Breast epithelium (tissue), 3 donors: ENCODE results near the gene COPS2.

Experiments used
- POLR2A ChIP-seq: fragments of 450-650 bp; IDR thresholded peaks from one replicate; pipeline ENCODE4 v1.6.1; 2016; ENCODE audit warnings: antibody characterized with exemption, mild to moderate bottlenecking, moderate library complexity
- POLR2AphosphoS5 ChIP-seq, 3 donors: sonication (generic); formaldehyde crosslinking; IDR thresholded peaks; one replicate each; pipeline ENCODE4 v1.6.1; 2017; ENCODE audit warnings: antibody characterized with exemption in 3 of 3

GRCh38 chr15:49196856-49197255 is 41.5 kb upstream of the COPS2 start:
- TF ChIP-seq POLR2AphosphoS5 (IDR thresholded peaks at IDR 0.05), result no peak
- TF ChIP-seq POLR2A, result no peak
